ENCODE data around the gene CFHR5. TPM values are rescaled to one million over a fixed set of nuclear protein-coding genes. Genes with fewer than 3 reads are reported as not detected.
"Not testable (repeated sequence)": the region's sequence is repeated elsewhere in the genome, so short reads cannot be mapped to it uniquely, and the experiment has no call there.

CFHR5 gene
- polyA plus RNA-seq, 4 donors, result not detected

- WGBS, 3 donors, result 47 to 64% (median 56%) methylated on average over 3 of the region's 3 CpGs
- Histone ChIP-seq H3K36me3 (ENCODE audit: control insufficient read depth in 3 of 3, insufficient read depth in 2 of 3, low read depth in 1 of 3, low read length in 3 of 3) (no peaks in the 10 kb centered on the region), H3K9me3 (ENCODE audit: control insufficient read depth in 2 of 2, insufficient read depth in 1 of 2, low read depth in 1 of 2, low read length in 1 of 2) (no peaks in the 10 kb centered on the region), H3K4me1 (ENCODE audit: control insufficient read depth in 3 of 3, insufficient read depth in 2 of 3, low read depth in 1 of 3, low read length in 2 of 3) (no peaks in the 10 kb centered on the region), H3K4me3 (ENCODE audit: low read depth in 1 of 3, low read length in 3 of 3) (no peak overlapping the region), H3K27me3 (ENCODE audit: control insufficient read depth in 3 of 3, insufficient read depth in 3 of 3, low read length in 3 of 3) (no peaks in the 10 kb centered on the region), H3K27ac (ENCODE audit: low read depth in 1 of 3, low read length in 2 of 3) (no peak overlapping the region)
- FAIRE-seq, result no peak
- DNase-seq, result no peak
Observed at GRCh38 chr1:196960854-196961253, 16.5 kb upstream of the CFHR5 start.

GRCh38 chr1:196970182-196970581 is 7.2 kb upstream of the CFHR5 start:
- Histone ChIP-seq H3K4me1 (ENCODE audit: control insufficient read depth in 3 of 3, insufficient read depth in 2 of 3, low read depth in 1 of 3, low read length in 2 of 3) (no peaks in the 10 kb centered on the region), H3K4me3 (ENCODE audit: low read depth in 1 of 3, low read length in 3 of 3) (no peak overlapping the region), H3K27ac (ENCODE audit: low read depth in 1 of 3, low read length in 2 of 3) (no peak overlapping the region), H3K9me3 (ENCODE audit: control insufficient read depth in 2 of 2, insufficient read depth in 1 of 2, low read depth in 1 of 2, low read length in 1 of 2) (no peaks in the 10 kb centered on the region), H3K36me3 (ENCODE audit: control insufficient read depth in 3 of 3, insufficient read depth in 2 of 3, low read depth in 1 of 3, low read length in 3 of 3) (no peaks in the 10 kb centered on the region), H3K27me3 (ENCODE audit: control insufficient read depth in 3 of 3, insufficient read depth in 3 of 3, low read length in 3 of 3) (no peaks in the 10 kb centered on the region)
- WGBS, 3 donors, result 67 to 73% (median 72%) methylated on average over 1 of the region's 1 CpG
- FAIRE-seq (no peak), DNase-seq (no peak)

GRCh38 chr1:196976278-196976677 is 1.1 kb upstream of the CFHR5 start:
- DNase-seq (no peak), FAIRE-seq (no peak)
- 81 to 88% (median 86%) methylated on average over 4 of the region's 4 CpGs for WGBS, 3 donors
- no peak overlapping the region for H3K4me3 ChIP-seq (ENCODE audit: low read depth in 1 of 3, low read length in 3 of 3)
- H3K9me3 ChIP-seq (ENCODE audit: control insufficient read depth in 2 of 2, insufficient read depth in 1 of 2, low read depth in 1 of 2, low read length in 1 of 2), result no peaks in the 10 kb centered on the region
- H3K36me3 ChIP-seq (ENCODE audit: control insufficient read depth in 3 of 3, insufficient read depth in 2 of 3, low read depth in 1 of 3, low read length in 3 of 3), result no peaks in the 10 kb centered on the region
- H3K27ac ChIP-seq (ENCODE audit: low read depth in 1 of 3, low read length in 2 of 3), result no peak overlapping the region
- no peaks in the 10 kb centered on the region for H3K4me1 ChIP-seq (ENCODE audit: control insufficient read depth in 3 of 3, insufficient read depth in 2 of 3, low read depth in 1 of 3, low read length in 2 of 3)
- no peaks in the 10 kb centered on the region for H3K27me3 ChIP-seq (ENCODE audit: control insufficient read depth in 3 of 3, insufficient read depth in 3 of 3, low read length in 3 of 3)

- H3K4me3 ChIP-seq (ENCODE audit: low read depth in 1 of 3, low read length in 3 of 3), result no peak overlapping the region
- no peaks in the 10 kb centered on the region for H3K4me1 ChIP-seq (ENCODE audit: control insufficient read depth in 3 of 3, insufficient read depth in 2 of 3, low read depth in 1 of 3, low read length in 2 of 3)
- H3K27me3 ChIP-seq (ENCODE audit: control insufficient read depth in 3 of 3, insufficient read depth in 3 of 3, low read length in 3 of 3), result no peaks in the 10 kb centered on the region
- H3K9me3 ChIP-seq (ENCODE audit: control insufficient read depth in 2 of 2, insufficient read depth in 1 of 2, low read depth in 1 of 2, low read length in 1 of 2), result no peaks in the 10 kb centered on the region
- DNase-seq (no peak), FAIRE-seq (no peak)
- H3K36me3 ChIP-seq (ENCODE audit: control insufficient read depth in 3 of 3, insufficient read depth in 2 of 3, low read depth in 1 of 3, low read length in 3 of 3), result no peaks in the 10 kb centered on the region
- 62 to 77% (median 73%) methylated on average over 1 of the region's 1 CpG for WGBS, 3 donors
- no peak overlapping the region for H3K27ac ChIP-seq (ENCODE audit: low read depth in 1 of 3, low read length in 2 of 3)
Observed at GRCh38 chr1:196980859-196981258, 3.5 kb downstream of the CFHR5 start.

- not testable (repeated sequence) for DNase-seq; H3K4me3 ChIP-seq (ENCODE audit: low read depth in 1 of 3, low read length in 3 of 3); H3K9me3 ChIP-seq (ENCODE audit: control insufficient read depth in 2 of 2, insufficient read depth in 1 of 2, low read depth in 1 of 2, low read length in 1 of 2); FAIRE-seq; H3K27me3 ChIP-seq (ENCODE audit: control insufficient read depth in 3 of 3, insufficient read depth in 3 of 3, low read length in 3 of 3); H3K27ac ChIP-seq (ENCODE audit: low read depth in 1 of 3, low read length in 2 of 3); H3K36me3 ChIP-seq (ENCODE audit: control insufficient read depth in 3 of 3, insufficient read depth in 2 of 3, low read depth in 1 of 3, low read length in 3 of 3); H3K4me1 ChIP-seq (ENCODE audit: control insufficient read depth in 3 of 3, insufficient read depth in 2 of 3, low read depth in 1 of 3, low read length in 2 of 3)
- 92 to 95% (median 95%) methylated on average over 7 of the region's 7 CpGs for WGBS, 3 donors
Observed at GRCh38 chr1:196982247-196982646, 4.9 kb downstream of the CFHR5 start.

GRCh38 chr1:196991919-196992651 is 14.7 kb downstream of the CFHR5 start:
- H3K27ac ChIP-seq (ENCODE audit: low read depth in 1 of 3, low read length in 2 of 3); FAIRE-seq; H3K36me3 ChIP-seq (ENCODE audit: control insufficient read depth in 3 of 3, insufficient read depth in 2 of 3, low read depth in 1 of 3, low read length in 3 of 3); H3K27me3 ChIP-seq (ENCODE audit: control insufficient read depth in 3 of 3, insufficient read depth in 3 of 3, low read length in 3 of 3); H3K4me3 ChIP-seq (ENCODE audit: low read depth in 1 of 3, low read length in 3 of 3); H3K9me3 ChIP-seq (ENCODE audit: control insufficient read depth in 2 of 2, insufficient read depth in 1 of 2, low read depth in 1 of 2, low read length in 1 of 2); H3K4me1 ChIP-seq (ENCODE audit: control insufficient read depth in 3 of 3, insufficient read depth in 2 of 3, low read depth in 1 of 3, low read length in 2 of 3): not testable (repeated sequence)
- DNase-seq, result peak; percentile 3 to 46
- WGBS, 3 donors, result 36 to 56% (median 40%) methylated on average over 11 of the region's 11 CpGs

GRCh38 chr1:196993916-196994315 is 16.6 kb downstream of the CFHR5 start:
- no peaks in the 10 kb centered on the region for H3K36me3 ChIP-seq (ENCODE audit: control insufficient read depth in 3 of 3, insufficient read depth in 2 of 3, low read depth in 1 of 3, low read length in 3 of 3)
- 71 to 84% (median 79%) methylated on average over 2 of the region's 2 CpGs for WGBS, 3 donors
- no peak for FAIRE-seq
- H3K4me3 ChIP-seq (ENCODE audit: low read depth in 1 of 3, low read length in 3 of 3), result no peak overlapping the region
- DNase-seq, result no peak
- no peaks in the 10 kb centered on the region for H3K27me3 ChIP-seq (ENCODE audit: control insufficient read depth in 3 of 3, insufficient read depth in 3 of 3, low read length in 3 of 3)
- no peaks in the 10 kb centered on the region for H3K9me3 ChIP-seq (ENCODE audit: control insufficient read depth in 2 of 2, insufficient read depth in 1 of 2, low read depth in 1 of 2, low read length in 1 of 2)
- H3K27ac ChIP-seq (ENCODE audit: low read depth in 1 of 3, low read length in 2 of 3), result no peak overlapping the region
- H3K4me1 ChIP-seq (ENCODE audit: control insufficient read depth in 3 of 3, insufficient read depth in 2 of 3, low read depth in 1 of 3, low read length in 2 of 3), result no peaks in the 10 kb centered on the region

GRCh38 chr1:196997423-196997822 is 20.1 kb downstream of the CFHR5 start:
- WGBS, 3 donors, result 83 to 85% (median 83%) methylated on average over 1 of the region's 1 CpG
- H3K9me3 ChIP-seq (ENCODE audit: control insufficient read depth in 2 of 2, insufficient read depth in 1 of 2, low read depth in 1 of 2, low read length in 1 of 2), result no peaks in the 10 kb centered on the region

GRCh38 chr1:197001828-197002227 is 24.5 kb downstream of the CFHR5 start:
- Histone ChIP-seq H3K36me3 (ENCODE audit: control insufficient read depth in 3 of 3, insufficient read depth in 2 of 3, low read depth in 1 of 3, low read length in 3 of 3) (no peaks in the 10 kb centered on the region), H3K4me3 (ENCODE audit: low read depth in 1 of 3, low read length in 3 of 3) (no peak overlapping the region), H3K4me1 (ENCODE audit: control insufficient read depth in 3 of 3, insufficient read depth in 2 of 3, low read depth in 1 of 3, low read length in 2 of 3) (no peaks in the 10 kb centered on the region), H3K9me3 (ENCODE audit: control insufficient read depth in 2 of 2, insufficient read depth in 1 of 2, low read depth in 1 of 2, low read length in 1 of 2) (no peaks in the 10 kb centered on the region), H3K27me3 (ENCODE audit: control insufficient read depth in 3 of 3, insufficient read depth in 3 of 3, low read length in 3 of 3) (no peaks in the 10 kb centered on the region), H3K27ac (ENCODE audit: low read depth in 1 of 3, low read length in 2 of 3) (no peak overlapping the region)
- no peak for FAIRE-seq
- DNase-seq, result no peak
- WGBS, 3 donors, result 78 to 85% (median 79%) methylated on average over 2 of the region's 2 CpGs

More at GRCh38 chr1:196997423-196997822, 20.1 kb downstream of the CFHR5 start:
- no peak overlapping the region for H3K4me3 ChIP-seq (ENCODE audit: low read depth in 1 of 3, low read length in 3 of 3)
- no peaks in the 10 kb centered on the region for H3K27me3 ChIP-seq (ENCODE audit: control insufficient read depth in 3 of 3, insufficient read depth in 3 of 3, low read length in 3 of 3)
- DNase-seq, result no peak
- no peak for FAIRE-seq
- H3K36me3 ChIP-seq (ENCODE audit: control insufficient read depth in 3 of 3, insufficient read depth in 2 of 3, low read depth in 1 of 3, low read length in 3 of 3), result no peaks in the 10 kb centered on the region
- H3K27ac ChIP-seq (ENCODE audit: low read depth in 1 of 3, low read length in 2 of 3), result no peak overlapping the region
- no peaks in the 10 kb centered on the region for H3K4me1 ChIP-seq (ENCODE audit: control insufficient read depth in 3 of 3, insufficient read depth in 2 of 3, low read depth in 1 of 3, low read length in 2 of 3)

Data from small intestine (tissue), 7 donors.